Thymus (tissue), 11 donors: Measurements from ENCODE around the gene CD247. TPM values are rescaled to one million over a fixed set of nuclear protein-coding genes. Genes with fewer than 3 reads are reported as not detected.

ENCODE experiments used
- DNase-seq, 9 donors: peaks; one replicate each; pipeline ENCODE4 v3.0.0-alpha.2; 2013; ENCODE audit warnings: low spot score in 9 of 9, low read depth in 6 of 9, missing footprints in 1 of 9
- H3K27ac ChIP-seq, 2 donors: one replicate each; pipeline ENCODE4 v1.5.1; 2013; ENCODE audit warnings: control low read depth in 1 of 2, low read depth in 1 of 2, low read length in 1 of 2, mild to moderate bottlenecking in 1 of 2, moderate library complexity in 1 of 2
- H3K27me3 ChIP-seq, 2 donors: one replicate each; pipeline ENCODE4 v1.5.1; 2013; ENCODE audit warnings: low read length in 1 of 2; ENCODE audit not compliant: control insufficient read depth in 2 of 2, insufficient read depth in 1 of 2
- H3K36me3 ChIP-seq, 2 donors: one replicate each; pipeline ENCODE4 v1.5.1; 2013; ENCODE audit warnings: low read length in 1 of 2, mild to moderate bottlenecking in 1 of 2, moderate library complexity in 1 of 2; ENCODE audit not compliant: control insufficient read depth in 2 of 2, insufficient read depth in 2 of 2
- H3K4me1 ChIP-seq, 2 donors: one replicate each; pipeline ENCODE4 v1.5.1; 2013; ENCODE audit warnings: low read length in 2 of 2; ENCODE audit not compliant: control insufficient read depth in 2 of 2, insufficient read depth in 2 of 2
- H3K4me3 ChIP-seq, 2 donors: one replicate each; pipeline ENCODE4 v1.5.1; 2013; ENCODE audit warnings: low read length in 2 of 2, control low read depth in 1 of 2, mild to moderate bottlenecking in 1 of 2
- H3K9me3 ChIP-seq, 2 donors: one replicate each; pipeline ENCODE4 v1.5.1; 2013; ENCODE audit warnings: low read length in 1 of 2, mild to moderate bottlenecking in 1 of 2; ENCODE audit not compliant: control insufficient read depth in 2 of 2, insufficient read depth in 1 of 2
- WGBS: extraction: QIAGEN DNeasy Blood & Tissue Kit; methylation state at CpG from one replicate; pipeline ENCODE4 v1.1.7; 2013; 5-methylcytosine and 5-hydroxymethylcytosine counted together
- polyA plus RNA-seq: library from polyadenylated mRNA; stranded (reverse); fragments of 200-250 nt; gene quantifications from one replicate; pipeline ENCODE4 v1.2.3, GENCODE V29; 2013
- total RNA-seq: library from RNA; stranded (reverse); fragments of 120-200 nt; gene quantifications from one replicate; pipeline ENCODE4 v1.2.4, GENCODE V29; 2013
- donor health status: healthy.

The CD247 gene
- total and polyA plus RNA-seq, 2 donors = 114 to 252 TPM

DNA sequence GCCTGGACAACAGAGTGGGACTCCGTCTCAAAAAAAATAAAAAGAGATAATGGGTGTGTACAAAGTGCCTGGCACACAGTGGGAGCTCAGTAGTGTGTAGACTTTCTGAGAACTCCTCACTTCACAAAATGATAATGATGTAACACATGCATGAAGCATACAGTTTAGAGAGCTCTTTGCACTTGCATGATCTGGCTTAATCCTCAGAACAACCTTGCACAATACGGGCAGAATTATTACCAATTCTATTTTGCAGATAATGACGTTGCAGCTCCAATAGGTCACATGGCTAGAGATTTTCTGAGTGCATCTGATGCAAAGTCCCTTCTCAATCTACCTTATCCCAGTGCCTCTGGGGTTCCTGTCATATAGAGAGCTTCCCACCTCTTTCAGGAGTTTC, 71.4 kb downstream of the CD247 start:
- H3K4me1 ChIP-seq = peaks cover 56 to 91% of the 10 kb centered on the region in 2 donors
- H3K27me3 ChIP-seq = no peaks in the 10 kb centered on the region
- peak overlapping the region; percentile 93 to 96 for H3K27ac ChIP-seq
- peaks cover 21 to 40% of the 10 kb centered on the region in 2 donors for H3K36me3 ChIP-seq
- peak overlapping the region in 1 of 2 donors; percentile 16 for H3K4me3 ChIP-seq
- no peak for DNase-seq
- no peaks in the 10 kb centered on the region for H3K9me3 ChIP-seq
- 80% methylated on average over 3 of the region's 3 CpGs for WGBS

DNA sequence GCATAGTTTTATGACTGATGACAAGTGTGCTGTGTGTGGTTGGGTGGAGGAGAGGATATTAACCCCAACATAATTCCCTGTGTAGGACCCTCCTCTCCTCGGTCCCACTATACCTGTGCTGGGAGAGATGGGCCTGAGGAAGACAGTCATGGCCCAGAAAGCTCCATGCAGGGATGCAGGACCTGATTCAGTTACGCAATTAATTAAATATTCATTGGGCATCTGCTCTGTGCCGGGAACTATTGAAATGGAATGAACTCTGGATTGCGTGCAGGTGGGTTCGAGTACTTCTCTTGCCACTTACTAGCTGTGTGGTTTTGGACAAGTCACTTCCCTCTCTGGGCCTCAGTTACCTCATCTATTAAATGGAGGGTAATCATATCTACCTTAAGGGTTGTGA, 74.6 kb downstream of the CD247 start:
- Histone ChIP-seq H3K9me3 (peaks cover 0 to 3% of the 10 kb centered on the region in 2 donors), H3K27ac (no peak overlapping the region), H3K4me1 (peaks cover 45 to 82% of the 10 kb centered on the region in 2 donors), H3K36me3 (peaks cover 45 to 60% of the 10 kb centered on the region in 2 donors), H3K4me3 (no peak overlapping the region), H3K27me3 (no peaks in the 10 kb centered on the region)
- WGBS = 97% methylated on average over 5 of the region's 5 CpGs
- no peak for DNase-seq

DNA sequence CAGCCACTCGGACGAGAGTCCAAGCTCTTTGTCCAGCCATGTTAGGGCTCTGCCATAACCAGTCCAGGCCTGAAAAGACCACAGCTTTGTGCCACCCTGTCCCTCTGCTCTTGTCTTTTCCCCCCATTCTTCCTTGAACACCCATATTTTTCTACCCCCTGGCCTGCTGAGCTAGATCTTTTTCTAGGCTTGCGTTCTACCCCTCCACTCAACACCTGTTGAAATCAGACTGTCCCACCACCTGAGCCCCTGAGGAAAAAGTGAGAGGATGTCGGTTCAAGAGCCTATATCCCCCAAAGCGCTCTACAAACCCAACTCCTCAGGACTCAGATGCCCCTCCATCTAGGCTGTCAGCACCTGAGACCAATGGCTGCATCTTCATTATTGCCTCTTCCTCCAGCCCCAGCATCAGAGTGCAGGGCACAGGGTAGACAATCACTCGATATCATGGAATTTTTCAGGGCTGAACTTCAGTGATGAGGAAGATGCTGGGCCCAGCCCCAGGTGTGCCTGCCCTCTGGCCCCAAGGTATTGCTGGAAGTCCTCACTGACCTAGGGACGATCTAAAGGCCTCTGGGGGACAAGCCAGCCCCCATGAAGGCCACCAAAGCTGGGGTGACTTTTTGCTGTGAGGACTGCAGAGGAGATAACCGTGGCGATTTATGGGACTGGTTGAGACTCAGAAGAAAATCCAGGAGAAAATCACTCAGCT, 75.3 kb downstream of the CD247 start:
- Histone ChIP-seq H3K9me3 (peaks cover 0 to 3% of the 10 kb centered on the region in 2 donors), H3K36me3 (peaks cover 53 to 63% of the 10 kb centered on the region in 2 donors), H3K4me1 (peaks cover 38 to 83% of the 10 kb centered on the region in 2 donors), H3K4me3 (no peak overlapping the region), H3K27ac (peak overlapping the region; percentile 33 to 36), H3K27me3 (no peaks in the 10 kb centered on the region)
- DNase-seq = no peak
- 96% methylated on average over 9 of the region's 9 CpGs for WGBS

DNA sequence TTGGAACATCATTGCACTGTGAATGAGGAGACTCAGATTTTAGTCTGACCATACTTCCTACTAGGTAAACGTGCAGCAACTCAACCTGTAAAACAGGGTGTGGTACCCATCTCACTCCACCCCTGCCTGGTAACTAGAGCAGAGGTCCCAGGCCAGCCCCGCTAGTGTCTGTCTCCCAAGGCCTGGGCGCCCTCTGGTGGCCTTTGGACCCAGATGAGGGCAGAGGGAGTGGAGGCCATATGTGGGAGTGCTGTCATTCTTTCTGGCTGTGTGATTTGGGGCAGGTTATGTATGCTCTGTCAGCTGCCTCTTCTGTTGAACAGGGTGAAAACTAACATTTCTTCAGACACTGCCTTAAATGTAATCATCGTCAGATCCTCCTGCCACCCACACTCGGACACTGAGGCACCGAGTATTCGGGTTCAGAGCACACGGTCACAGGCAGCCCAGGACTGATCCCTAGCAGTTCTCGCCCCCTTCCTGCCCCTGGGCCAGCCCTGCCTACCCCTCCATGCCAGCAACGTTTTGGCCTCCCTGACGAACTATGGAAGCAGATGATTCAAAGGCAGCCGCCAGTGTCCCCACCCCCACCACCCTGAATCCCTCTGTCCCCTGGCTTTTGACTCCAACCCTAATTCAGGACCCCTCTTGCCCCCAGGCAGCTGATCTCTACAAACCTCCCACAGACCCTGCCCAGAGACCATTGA, 76.0 kb downstream of the CD247 start:
- Histone ChIP-seq H3K36me3 (peaks cover 54 to 66% of the 10 kb centered on the region in 2 donors), H3K27me3 (no peaks in the 10 kb centered on the region), H3K9me3 (peaks cover 0 to 3% of the 10 kb centered on the region in 2 donors), H3K27ac (peak overlapping the region; percentile 28 to 36), H3K4me3 (no peak overlapping the region), H3K4me1 (peaks cover 31 to 77% of the 10 kb centered on the region in 2 donors)
- peak in 8 of 9 donors; percentile 60 to 92 (median 82) for DNase-seq
- WGBS = 65% methylated on average over 12 of the region's 12 CpGs

DNA sequence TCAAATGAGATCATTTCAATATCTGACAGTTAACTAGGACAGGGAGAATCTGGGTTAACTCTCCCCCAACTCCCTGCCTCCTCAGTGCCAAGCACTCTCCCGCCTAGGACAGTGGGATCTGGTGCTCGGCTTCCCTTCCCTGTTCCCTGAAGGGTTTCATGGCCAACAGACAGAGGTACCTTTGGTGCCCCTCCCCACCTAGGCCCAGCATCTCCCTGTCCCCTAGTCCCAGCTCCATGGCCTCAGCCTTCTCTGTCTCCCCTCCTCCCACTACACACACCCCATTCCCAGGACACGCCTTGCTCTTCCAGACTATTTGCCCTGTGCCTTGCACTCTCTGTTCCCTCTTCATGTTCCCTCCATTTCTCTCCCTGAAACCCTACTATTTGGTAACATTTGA, 77.1 kb downstream of the CD247 start:
- Histone ChIP-seq H3K4me1 (peaks cover 22 to 66% of the 10 kb centered on the region in 2 donors), H3K36me3 (peaks cover 60 to 71% of the 10 kb centered on the region in 2 donors), H3K27ac (no peak overlapping the region), H3K4me3 (no peak overlapping the region), H3K27me3 (no peaks in the 10 kb centered on the region), H3K9me3 (peaks cover 0 to 3% of the 10 kb centered on the region in 2 donors)
- DNase-seq = no peak
- 98% methylated on average over 3 of the region's 3 CpGs for WGBS

DNA sequence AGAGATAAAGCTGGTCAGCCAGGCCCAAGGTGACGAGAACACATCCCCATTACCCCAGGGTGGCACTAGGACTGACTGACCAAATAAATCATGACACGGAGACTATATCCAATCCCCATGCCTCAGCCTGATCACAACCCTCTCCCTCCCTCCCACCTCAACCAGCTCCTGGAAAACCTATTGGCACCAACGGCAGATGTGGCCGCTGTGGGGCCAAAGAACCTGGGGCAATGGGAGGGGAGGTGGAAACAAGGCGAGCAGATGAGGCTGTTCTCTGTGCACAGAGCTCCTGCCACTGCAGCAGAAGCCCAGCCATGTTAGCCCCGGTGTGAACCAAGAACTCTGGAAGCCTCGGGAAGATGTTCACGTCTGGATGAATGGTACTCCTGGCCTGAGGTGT, 77.6 kb downstream of the CD247 start:
- Histone ChIP-seq H3K36me3 (peaks cover 60 to 75% of the 10 kb centered on the region in 2 donors), H3K27ac (no peak overlapping the region)
- DNase-seq = no peak

DNA sequence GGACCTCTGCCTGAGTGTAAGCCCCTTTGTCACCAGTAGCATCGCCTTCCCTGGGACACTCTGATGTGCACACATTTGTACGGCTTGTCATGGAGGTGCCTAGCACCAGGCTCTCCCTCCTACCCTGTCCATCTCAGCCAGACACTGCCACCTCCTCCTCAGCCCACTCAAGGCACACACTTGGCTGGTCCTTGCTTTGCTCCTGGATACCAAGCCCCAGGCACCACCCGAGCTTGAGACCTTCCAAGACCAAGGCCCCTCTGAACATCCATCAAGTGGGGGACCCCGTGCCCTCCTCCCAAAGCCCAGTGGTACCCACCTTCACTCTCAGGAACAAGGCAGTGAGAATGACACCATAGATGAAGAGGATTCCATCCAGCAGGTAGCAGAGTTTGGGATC, 78.0 kb downstream of the CD247 start:
- no peak for DNase-seq
- WGBS = 100% methylated on average over 4 of the region's 4 CpGs
- no peaks in the 10 kb centered on the region for H3K27me3 ChIP-seq
- no peak overlapping the region for H3K27ac ChIP-seq
- no peak overlapping the region for H3K4me3 ChIP-seq
- peaks cover 62 to 79% of the 10 kb centered on the region in 2 donors for H3K36me3 ChIP-seq
- H3K4me1 ChIP-seq = peaks cover 15 to 62% of the 10 kb centered on the region in 2 donors
- H3K9me3 ChIP-seq = peaks cover 0 to 3% of the 10 kb centered on the region in 2 donors

More for the DNA sequence above, 77.6 kb downstream of the CD247 start:
- Histone ChIP-seq H3K27me3 (no peaks in the 10 kb centered on the region), H3K9me3 (peaks cover 0 to 3% of the 10 kb centered on the region in 2 donors), H3K4me1 (peaks cover 18 to 62% of the 10 kb centered on the region in 2 donors), H3K4me3 (no peak overlapping the region)
- WGBS = 97% methylated on average over 8 of the region's 8 CpGs

DNA sequence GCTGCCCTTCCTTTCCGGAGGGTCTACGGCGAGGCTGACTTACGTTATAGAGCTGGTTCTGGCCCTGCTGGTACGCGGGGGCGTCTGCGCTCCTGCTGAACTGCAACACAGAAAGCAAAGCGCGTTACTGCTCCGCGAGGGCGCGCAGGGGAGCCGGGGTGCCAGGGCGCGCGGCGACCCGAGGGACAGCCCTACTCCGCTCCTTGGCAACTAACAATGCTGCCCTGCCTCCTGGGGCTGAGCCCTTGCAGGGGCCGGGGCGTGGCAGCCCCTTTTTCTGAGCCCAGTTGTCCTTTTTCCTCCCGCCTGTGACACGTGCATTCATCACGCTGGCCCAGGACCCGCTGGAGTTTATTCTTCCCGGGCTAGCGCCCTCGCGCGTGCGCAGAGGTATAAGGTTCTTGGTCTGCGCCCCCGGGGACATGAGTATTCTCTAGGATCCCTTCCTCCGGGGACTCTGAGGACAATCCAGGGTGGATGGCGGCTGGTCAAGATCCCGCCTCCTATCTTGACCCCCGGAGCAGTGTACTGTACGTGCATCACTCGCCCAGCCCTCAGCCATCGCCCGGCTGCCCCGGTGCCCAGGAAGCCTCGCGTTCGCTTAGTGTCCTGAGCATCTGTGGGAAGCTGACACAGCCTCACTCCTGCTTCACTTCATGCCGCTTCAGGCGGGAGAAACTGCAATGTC, 78.9 kb downstream of the CD247 start:
- Histone ChIP-seq H3K36me3 (peaks cover 65 to 83% of the 10 kb centered on the region in 2 donors), H3K27me3 (no peaks in the 10 kb centered on the region), H3K4me3 (peak overlapping the region in 1 of 2 donors; percentile 24), H3K4me1 (peaks cover 15 to 57% of the 10 kb centered on the region in 2 donors), H3K27ac (peak overlapping the region in 1 of 2 donors; percentile 36), H3K9me3 (peaks cover 0 to 3% of the 10 kb centered on the region in 2 donors)
- WGBS = 27% methylated on average over 49 of the region's 49 CpGs
- DNase-seq = no peak
